GM18502 (cell line): Measurements from ENCODE around the gene NLGN3.
A peak's percentile ranks its signal among the peaks of the same experiment; 100 is the strongest.
"Not testable (repeated sequence)": the region's sequence is repeated elsewhere in the genome, so short reads cannot be mapped to it uniquely, and the experiment has no call there.

Source experiments
- ATAC-seq: cut with Tn5 transposase; IDR thresholded peaks from one replicate; pipeline ENCODE4 v1.9.1; 2021; ENCODE audit warnings: mild to moderate bottlenecking; ENCODE audit not compliant: unreplicated experiment, poor library complexity

The NLGN3 gene

DNA sequence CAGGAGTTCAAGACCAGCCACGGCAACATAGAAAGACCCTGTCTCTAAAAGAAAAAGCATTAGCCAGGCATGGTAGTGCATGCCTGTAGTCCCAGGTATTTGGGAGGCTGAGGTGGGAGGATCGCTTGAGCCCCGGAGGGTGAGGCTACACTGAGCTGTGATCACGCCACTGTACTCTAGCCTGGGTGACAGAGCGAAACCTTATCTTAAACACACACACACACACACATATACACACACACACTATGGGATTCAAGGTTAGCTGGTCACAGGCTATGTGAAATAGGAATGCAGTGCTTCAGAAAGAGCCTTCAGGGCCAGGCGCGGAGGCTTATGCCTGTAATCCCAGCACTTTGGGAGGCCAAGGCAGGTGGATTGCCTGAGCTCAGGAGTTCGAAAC is 23.5 kb downstream of the NLGN3 start:
- ATAC-seq: no peak

DNA sequence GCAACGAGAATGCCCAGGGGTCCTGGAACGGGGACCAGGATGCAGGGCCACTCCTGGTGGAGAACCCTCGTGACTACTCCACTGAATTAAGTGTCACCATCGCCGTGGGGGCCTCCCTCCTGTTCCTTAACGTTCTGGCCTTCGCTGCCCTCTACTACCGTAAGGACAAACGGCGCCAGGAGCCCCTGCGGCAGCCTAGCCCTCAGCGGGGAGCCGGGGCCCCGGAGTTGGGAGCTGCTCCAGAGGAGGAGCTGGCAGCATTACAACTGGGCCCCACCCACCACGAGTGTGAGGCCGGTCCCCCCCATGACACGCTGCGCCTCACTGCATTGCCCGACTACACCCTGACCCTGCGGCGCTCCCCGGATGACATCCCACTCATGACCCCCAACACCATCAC is 24.9 kb downstream of the NLGN3 start:
- no peak for ATAC-seq

DNA sequence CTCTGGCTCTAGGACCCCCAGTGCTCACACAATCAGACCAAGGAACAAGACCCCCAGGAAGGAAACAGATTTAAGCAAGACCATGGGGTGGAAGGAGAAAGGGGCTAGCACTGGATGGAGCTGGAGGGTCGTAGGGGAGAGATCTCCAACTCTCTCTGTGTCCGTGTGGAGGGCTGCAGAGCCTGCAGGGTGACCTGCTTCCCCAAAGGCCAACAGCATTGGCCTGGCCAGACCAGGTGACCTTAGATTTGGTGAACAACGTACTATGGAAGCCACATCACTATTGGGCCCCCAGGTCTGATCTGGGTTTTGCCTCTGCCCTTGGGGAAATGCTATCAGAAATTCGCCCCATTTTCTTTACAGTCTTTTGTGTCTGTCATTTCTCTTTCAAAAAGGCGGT is 26.0 kb downstream of the NLGN3 start:
- ATAC-seq: no peak

DNA sequence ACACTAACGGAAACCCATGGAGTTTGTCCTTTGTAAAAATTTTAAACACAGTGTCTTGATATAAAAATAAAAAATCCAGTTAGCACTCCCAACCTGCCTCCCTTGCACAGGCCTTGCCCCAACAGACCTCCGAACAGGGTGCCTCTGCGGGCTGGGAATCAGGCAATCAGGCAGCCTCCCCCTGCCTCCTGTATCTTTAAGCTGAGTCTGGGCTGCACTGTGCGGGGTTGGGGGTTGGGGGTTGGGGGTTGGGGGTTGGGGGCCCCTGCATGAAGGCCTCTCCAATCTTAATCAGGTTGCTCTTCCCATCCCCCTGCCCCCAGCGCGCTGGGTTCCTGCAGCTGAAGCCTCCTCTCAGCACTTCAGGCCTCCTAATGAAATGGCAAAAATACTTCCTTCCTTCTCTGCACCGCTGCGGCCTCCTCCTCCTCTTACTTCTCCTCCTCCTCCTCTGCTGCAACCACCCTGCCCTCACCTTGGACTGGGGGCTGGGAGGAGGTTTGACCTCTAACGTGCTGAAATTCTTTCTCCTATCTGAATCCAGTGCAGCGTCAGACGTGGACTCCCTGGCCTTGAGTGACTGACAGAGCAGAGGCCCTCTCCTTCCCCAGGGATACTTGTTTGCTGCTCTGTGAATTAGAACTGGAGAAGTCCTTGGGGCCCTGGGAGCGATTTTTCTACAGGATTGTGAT is 26.6 kb downstream of the NLGN3 start:
- no peak for ATAC-seq

GRCh38 chrX:71173440-71173839 is 28.8 kb downstream of the NLGN3 start:
- ATAC-seq: no peak

GRCh38 chrX:71174795-71175194 is 30.2 kb downstream of the NLGN3 start:
- no peak for ATAC-seq

DNA sequence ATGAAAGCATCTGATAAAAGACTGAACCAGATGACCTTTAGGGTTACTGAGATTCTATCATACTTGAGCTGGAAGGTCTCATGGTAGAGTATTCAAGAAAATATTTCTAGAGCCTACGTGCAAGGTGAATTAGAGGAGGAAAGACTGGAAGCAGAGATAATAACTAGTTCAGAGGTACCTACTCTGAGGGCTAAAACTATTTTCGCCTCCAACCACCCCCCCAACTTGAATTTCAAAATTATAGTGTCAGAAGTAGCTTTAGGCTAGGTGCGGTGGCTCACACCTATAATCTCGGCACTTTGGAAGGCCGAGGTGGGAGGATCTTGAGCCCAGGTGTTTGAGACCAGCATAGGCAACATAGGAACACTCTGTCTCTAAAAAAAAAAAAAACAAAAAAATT is 30.9 kb downstream of the NLGN3 start:
- no peak for ATAC-seq

DNA sequence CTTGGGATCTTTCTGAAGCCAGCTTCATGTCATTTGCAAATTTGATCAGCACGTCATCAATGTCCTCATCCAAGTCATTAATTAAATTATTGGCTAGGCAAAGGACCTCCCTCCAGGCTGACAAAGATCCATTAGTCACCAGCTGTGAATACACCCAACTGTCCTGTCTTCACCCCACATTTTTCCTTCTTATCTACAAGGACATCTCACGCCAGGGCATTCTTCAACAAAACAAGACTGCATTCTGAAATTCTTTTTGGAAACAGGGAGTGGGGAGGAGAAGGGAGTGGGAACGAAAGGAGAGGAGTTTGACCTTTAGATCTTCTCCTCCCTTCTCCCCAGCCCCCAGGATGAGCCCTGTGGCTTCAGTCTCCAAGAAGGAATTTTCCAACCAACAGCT is 32.7 kb downstream of the NLGN3 start:
- ATAC-seq: no peak

GRCh38 chrX:71178908-71179307 is 34.3 kb downstream of the NLGN3 start:
- ATAC-seq: no peak

DNA sequence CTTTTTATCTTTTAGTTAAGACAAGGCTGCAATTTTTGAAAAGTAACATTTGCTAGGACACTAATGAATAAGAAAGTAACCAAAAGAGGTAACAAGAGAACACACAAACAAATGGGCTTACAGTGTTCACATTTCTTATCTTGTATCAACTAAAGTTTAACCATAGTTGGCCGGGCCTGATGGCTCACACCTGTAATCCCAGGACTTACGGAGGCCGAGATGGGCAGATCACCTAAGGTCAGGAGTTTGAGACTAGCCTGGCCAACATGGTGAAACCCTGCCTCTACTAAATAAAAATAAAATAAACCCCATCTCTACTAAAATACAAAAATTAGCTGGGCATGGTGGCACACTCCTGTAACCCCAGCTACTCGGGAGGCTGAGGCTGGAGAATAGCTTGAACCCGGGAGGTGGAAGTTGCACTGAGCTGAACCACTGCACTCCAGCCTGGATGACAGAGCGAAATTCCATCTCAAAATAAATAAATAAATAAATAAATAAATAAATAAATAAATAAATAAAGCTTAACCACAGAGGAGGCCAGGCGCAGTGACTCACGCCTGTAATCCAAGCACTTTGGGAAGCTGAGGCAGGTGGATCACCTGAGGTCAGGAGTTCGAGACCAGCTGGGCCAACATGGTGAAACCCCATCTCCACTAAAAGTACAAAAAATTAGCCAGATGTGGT is 36.1 kb downstream of the NLGN3 start:
- ATAC-seq: not testable (repeated sequence)

DNA sequence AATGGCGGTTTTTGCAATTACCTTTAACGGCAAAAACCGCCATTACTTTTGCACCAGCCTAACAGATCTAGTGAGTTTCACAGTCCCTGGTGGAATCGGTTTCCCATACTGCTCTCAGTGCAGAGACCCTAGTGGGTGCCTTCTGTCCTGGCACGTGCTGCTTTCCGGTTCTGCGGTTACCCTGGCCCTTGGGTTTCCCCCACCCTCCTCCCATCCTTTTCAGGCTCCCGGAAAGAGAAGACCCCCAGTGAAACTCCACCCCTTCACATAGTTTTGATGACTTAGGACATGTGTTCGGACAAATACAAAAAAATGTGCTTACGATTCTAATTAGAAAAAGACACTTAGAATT is 36.9 kb downstream of the NLGN3 start:
- ATAC-seq: peak; percentile 52

DNA sequence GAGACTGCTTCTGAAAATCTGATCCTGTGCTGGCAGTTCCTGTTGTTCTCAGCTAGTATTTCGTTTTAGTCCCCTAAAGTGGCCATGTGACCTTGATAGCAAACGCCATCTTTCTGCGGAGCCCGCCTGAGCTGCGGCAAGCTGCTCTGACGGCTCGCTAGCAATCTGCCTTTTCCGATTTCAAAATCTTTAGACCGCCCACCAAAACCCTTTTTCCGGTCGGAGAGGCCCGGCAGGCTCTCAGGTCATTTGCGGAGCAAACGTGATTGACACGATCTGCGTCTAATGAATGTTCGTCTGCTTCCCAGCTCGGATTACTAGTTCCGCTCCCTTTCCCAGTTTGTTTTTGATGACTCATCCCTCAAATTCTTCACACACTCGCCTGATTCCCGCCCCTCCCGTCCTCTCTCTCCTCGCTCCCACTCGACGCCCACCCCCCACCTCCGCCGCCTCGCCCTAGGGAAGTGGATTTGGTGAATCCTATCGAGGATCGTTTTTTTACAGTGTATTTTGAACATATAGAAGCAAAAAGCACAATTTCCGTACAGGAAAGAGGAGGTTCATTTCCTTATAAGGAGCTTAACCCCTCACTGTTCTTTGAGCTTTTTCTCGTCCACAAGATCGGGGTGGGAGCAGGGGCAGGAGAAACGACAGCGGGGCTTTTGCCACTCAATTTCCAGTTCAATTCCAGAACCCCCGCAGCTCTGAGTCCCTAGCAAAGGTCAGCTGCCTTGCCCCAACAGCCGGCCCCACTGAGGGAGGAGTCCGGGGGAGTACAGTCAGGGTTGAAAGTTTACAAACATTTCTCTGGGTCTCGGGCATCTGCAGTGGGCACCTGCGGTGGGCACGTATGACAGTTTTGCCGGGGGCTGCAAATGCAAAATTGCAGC is 37.5 kb downstream of the NLGN3 start:
- peak; percentile 88 for ATAC-seq

DNA sequence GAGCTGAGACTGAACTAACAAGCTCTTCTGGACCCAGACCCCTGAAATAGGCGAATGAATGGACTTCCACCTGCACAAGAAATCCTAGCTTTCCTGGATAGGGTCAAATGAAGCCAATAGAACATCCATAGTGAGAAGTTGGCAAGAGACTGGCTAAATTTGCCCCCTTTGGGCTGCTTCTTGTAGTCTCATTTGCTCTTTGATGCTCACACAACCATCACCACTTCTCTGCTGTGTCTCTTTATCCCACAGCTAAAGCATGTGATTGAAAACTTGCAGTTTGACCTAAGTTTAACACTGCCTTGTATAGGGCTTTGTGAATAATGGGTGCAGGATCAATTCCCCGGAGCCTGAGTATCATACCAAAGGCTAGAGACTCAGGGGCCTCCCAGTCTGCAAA is 38.2 kb downstream of the NLGN3 start:
- ATAC-seq: no peak

DNA sequence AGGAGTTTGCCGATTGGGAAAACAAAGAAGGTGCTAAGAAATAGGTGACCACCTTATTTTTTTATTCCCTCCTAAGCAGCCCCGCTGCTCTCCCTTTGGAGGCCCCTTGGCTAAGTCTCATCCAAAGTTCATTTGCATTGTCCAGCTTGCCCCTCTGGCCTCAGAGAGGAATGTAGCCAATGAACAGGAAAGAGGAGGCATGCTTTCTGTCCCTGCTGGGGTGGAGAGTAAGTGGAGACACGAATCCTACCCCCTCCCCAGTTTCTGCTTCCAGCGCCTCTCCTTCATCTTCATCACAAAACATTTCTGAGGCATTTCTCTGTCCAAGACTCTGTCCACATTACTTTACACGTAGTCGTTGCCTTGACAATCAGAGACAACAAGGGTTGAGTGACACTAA is 38.7 kb downstream of the NLGN3 start:
- no peak for ATAC-seq

GRCh38 chrX:71184092-71184491 is 39.5 kb downstream of the NLGN3 start:
- no peak for ATAC-seq

DNA sequence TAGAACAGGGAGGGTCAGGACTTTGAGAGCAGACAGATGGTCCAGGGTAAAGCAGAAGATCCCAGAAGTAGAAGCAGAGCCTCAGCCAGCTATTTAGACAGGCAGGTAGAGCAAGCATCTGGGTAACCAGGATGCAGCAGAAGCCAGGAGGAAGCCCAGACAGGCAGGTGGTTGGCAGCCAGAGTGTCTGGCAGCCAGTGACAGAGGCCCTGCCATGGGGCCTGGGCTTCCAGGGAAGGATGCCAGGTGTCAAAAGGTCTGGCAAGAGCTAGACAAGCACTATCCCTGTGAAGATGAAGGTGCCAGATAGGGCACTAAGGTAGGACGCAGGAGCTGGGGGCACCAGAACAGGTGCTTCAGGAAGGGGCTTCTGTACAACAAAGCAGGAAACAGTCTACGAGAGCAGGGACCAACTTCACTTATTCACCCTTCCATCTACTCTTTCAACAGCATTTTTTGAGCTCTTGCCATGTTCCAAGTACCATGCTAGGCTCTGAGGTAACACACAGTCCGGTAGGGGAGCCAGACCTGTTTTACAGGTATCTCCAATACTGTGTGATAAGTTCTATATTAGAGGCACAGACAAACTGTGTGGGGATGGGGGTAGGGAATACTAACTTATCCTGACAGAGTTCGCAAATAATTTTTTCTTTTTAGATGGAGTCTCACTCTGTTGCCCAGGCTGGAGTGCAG is 40.3 kb downstream of the NLGN3 start:
- no peak for ATAC-seq

- no peak for ATAC-seq
Observed at GRCh38 chrX:71191248-71191647, 46.6 kb downstream of the NLGN3 start.

DNA sequence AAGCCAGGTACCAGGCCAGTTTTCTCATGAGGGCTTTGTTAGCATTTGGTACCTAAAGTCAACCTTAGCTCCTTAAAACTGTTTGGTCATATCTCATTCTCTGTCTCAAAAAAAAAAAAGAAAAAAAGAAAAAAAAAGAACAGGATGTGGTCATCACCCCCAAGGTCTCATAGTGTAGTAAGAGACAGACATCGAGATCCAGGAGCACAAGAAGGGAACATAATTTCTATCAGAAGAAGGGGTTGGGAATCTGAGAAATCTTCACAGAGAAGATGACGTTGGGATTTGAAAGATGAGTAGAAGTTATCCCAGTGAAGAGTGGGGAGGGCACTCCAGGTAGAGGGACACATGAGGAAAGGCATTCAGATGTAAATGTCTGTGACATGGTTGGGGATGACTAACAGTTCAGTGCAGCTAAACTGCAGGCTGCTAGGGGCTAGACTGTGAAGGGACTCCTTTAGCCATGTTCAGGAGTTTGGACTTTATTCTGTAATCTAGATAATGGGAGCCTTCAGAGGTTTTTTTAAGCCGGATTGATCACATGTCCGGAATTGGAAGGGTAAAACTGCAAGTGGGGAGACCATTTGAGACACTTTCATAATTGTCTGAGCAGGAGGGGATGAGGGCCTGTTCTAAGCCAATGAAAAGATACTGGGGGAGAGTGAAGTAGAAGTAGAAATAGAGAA is 51.5 kb downstream of the NLGN3 start:
- ATAC-seq: peak; percentile 46

DNA sequence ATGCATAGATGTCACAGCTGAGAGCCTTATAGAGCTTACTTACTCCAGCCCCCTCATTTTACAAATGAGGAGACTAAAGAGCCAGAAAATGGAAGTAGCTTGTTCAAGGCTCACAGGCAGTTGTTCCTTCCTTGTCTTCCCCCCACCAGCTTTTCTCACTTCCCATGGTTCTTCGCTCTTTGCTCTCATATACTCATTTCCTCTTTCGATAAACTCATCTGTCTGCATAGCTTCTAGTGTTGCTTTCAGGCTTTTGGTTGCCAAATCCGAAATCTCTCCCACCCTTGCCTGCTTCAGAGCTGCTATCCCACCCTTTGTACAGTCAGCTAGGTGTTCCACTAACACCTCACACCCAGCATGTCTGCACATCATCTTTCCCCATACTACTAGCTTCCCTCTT is 53.4 kb downstream of the NLGN3 start:
- ATAC-seq: peak; percentile 74
